ENCODE measurements around the gene GNG13. TPM values are rescaled to one million over a fixed set of nuclear protein-coding genes. Genes with fewer than 3 reads are reported as not detected.

GNG13 gene
- total RNA-seq, 3 donors from 2014 or later: not detected

DNA sequence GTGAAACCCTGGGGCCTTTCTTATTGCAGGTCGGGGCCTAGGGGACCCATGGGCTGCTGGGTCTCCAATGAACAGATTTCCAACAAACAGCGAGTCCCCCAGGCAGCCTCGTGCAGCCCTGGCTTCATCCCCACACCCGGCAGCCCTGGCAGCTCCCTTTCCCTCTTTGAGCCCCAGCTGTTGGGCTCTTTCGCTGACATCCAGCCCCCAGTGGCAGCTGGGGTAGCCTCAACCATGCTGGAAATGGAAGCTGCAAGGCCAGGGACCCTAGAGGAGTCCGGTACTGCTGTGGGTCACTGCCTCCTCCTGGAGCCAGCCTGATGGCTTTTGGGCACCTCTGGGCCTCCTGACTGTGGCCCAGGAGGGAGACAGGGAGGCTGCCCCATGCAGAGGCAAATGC is 18.3 kb downstream of the GNG13 start:
- Histone ChIP-seq H3K27ac (no peak overlapping the region), H3K27me3 (peaks cover 10 to 52% of the 10 kb centered on the region in 2 donors), H3K4me3 (peak overlapping the region in 1 of 3 donors; percentile 45), H3K4me1 (peaks cover 0 to 2% of the 10 kb centered on the region in 2 donors), H3K36me3 (no peaks in the 10 kb centered on the region), H3K9me3 (no peaks in the 10 kb centered on the region)
- DNase-seq (ENCODE audit: low spot score in 2 of 2): no peak
- intact Hi-C loops (cut with DNase I; ENCODE audit: low total_unique reads): no loop called here
- TF ChIP-seq, protein P1, sequence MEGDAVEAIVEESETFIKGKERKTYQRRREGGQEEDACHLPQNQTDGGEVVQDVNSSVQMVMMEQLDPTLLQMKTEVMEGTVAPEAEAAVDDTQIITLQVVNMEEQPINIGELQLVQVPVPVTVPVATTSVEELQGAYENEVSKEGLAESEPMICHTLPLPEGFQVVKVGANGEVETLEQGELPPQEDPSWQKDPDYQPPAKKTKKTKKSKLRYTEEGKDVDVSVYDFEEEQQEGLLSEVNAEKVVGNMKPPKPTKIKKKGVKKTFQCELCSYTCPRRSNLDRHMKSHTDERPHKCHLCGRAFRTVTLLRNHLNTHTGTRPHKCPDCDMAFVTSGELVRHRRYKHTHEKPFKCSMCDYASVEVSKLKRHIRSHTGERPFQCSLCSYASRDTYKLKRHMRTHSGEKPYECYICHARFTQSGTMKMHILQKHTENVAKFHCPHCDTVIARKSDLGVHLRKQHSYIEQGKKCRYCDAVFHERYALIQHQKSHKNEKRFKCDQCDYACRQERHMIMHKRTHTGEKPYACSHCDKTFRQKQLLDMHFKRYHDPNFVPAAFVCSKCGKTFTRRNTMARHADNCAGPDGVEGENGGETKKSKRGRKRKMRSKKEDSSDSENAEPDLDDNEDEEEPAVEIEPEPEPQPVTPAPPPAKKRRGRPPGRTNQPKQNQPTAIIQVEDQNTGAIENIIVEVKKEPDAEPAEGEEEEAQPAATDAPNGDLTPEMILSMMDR (IDR thresholded peaks at IDR 0.05): no peak
- TF ChIP-seq POLR2A (IDR thresholded peaks at IDR 0.05): no peak
- no peak for TF ChIP-seq POLR2AphosphoS5 (IDR thresholded peaks at IDR 0.05)

DNA sequence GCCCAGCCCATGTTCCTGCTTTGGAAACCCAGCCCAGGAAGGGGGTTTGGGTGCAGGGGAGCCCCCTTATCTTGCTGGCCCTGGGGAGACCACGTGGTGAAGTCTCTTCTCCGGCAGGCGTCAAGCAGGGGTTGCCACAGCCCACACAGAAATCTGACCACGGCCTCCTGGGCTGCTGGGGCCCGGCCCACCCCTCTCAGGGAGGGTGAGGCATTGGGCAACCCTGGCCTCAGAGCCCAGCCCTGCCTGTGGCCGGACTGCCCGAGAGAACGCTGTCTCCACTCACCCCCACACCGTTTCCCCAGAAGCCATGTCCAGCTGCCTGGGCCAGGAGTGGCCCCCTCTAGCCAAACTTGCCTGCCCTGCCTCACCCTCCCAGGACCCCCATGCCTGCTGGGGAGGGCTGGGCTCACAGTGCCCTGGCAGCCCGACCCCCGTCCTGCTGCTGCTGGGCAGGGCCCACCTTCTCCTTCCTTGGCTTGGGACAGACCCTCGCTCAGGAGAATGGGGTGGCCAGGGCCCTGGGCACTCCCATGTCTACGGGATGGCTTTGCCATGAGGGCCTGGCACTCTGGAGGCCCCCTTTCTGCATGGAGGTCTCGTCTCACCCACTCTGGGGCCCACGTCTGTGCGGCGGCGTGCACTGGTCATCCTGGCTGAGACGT is 19.1 kb downstream of the GNG13 start:
- no peak for DNase-seq (ENCODE audit: low spot score in 2 of 2)
- intact Hi-C loops (cut with DNase I; ENCODE audit: low total_unique reads): no loop called here
- no peaks in the 10 kb centered on the region for H3K36me3 ChIP-seq
- no peaks in the 10 kb centered on the region for H3K9me3 ChIP-seq
- TF ChIP-seq POLR2AphosphoS5 (IDR thresholded peaks at IDR 0.05) (no peak), POLR2A (IDR thresholded peaks at IDR 0.05) (no peak)
- TF ChIP-seq, protein P1 (IDR thresholded peaks at IDR 0.05): no peak
- peaks cover 10 to 52% of the 10 kb centered on the region in 2 donors for H3K27me3 ChIP-seq
- H3K4me1 ChIP-seq: no peaks in the 10 kb centered on the region
- H3K27ac ChIP-seq: no peak overlapping the region
- H3K4me3 ChIP-seq: no peak overlapping the region

DNA sequence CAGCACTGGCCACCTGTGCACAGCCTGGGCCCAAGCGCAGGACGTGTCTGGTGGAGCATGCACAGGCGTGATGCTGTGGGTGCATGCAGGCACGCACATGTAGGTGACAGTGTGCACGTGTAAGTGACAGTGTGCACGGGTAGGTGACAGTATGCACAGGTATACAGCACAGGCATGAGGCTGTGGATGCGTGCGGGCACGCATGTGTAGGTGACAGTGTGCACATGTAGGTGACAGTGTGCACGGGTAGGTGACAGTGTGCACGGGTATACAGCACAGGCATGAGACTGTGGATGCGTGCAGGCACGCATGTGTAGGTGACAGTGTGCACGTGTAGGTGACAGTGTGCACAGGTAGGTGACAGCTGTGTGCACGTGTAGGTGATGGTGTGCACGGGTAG is 20.2 kb downstream of the GNG13 start:
- Histone ChIP-seq H3K27me3 (peaks cover 10 to 52% of the 10 kb centered on the region in 2 donors), H3K9me3 (no peaks in the 10 kb centered on the region), H3K36me3 (no peaks in the 10 kb centered on the region), H3K4me3 (no peak overlapping the region), H3K27ac (no peak overlapping the region), H3K4me1 (no peaks in the 10 kb centered on the region)
- TF ChIP-seq, protein P1 (IDR thresholded peaks at IDR 0.05): no peak
- TF ChIP-seq POLR2AphosphoS5 (IDR thresholded peaks at IDR 0.05) (no peak), POLR2A (IDR thresholded peaks at IDR 0.05) (no peak)
- intact Hi-C loops (cut with DNase I; ENCODE audit: low total_unique reads): no loop called here
- DNase-seq (ENCODE audit: low spot score in 2 of 2): no peak

DNA sequence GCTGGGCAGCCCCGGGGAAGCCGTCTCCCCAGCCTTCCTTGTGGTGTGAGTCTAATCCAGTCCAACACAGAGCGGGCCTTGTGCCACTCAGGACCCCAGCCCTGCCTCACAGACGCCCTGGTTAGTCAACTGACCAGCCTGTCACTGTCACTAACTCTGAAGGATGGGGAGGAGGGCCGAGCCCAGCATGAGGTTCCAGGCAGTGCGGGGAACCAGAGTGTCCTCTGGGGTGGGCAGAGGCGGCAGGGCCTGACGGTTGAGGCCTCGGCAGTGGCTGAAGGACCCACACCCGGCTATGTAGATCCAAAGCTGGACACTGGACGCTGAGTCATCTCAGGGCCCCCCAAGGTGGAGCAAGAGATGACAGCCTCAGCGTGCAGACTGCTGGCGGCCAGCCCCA is 21.0 kb downstream of the GNG13 start:
- H3K27ac ChIP-seq: no peak overlapping the region
- H3K9me3 ChIP-seq: no peaks in the 10 kb centered on the region
- H3K36me3 ChIP-seq: no peaks in the 10 kb centered on the region
- no peak for DNase-seq (ENCODE audit: low spot score in 2 of 2)
- peaks cover 10 to 56% of the 10 kb centered on the region in 2 donors for H3K27me3 ChIP-seq
- no peaks in the 10 kb centered on the region for H3K4me1 ChIP-seq
- intact Hi-C loops (cut with DNase I; ENCODE audit: low total_unique reads): no loop called here
- no peak overlapping the region for H3K4me3 ChIP-seq
- TF ChIP-seq POLR2AphosphoS5 (IDR thresholded peaks at IDR 0.05) (no peak), POLR2A (IDR thresholded peaks at IDR 0.05) (no peak)
- TF ChIP-seq, protein P1 (IDR thresholded peaks at IDR 0.05): no peak

DNA sequence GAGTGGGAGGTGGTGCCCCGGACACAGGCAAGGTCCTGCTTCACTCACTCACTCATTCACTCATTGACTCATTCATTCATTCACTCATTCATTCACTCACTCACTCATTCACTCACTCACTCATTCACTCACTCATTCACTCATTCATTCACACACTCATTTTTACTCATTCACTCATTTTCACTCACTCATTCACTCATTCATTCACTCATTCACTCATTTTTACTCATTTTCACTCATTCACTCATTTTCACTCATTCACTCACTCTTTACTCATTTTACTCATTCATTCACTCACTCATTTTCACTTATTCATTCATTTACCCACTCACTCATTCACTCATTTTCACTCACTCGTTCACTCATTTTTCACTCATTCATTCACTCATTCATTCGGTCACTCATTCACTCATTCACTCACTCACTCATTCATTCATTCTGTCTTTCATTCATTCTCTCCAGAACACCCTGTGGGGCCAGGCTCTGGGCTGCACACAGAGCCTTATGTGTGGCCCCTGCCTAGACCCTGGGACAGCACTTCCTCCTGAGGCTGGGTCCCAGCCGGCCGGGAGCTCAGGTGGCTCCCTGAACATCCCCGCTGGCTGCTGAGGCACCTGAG is 21.5 kb downstream of the GNG13 start:
- intact Hi-C loops (cut with DNase I; ENCODE audit: low total_unique reads): no loop called here

More for the DNA sequence above, 21.5 kb downstream of the GNG13 start:
- Histone ChIP-seq H3K4me3 (no peak overlapping the region), H3K27ac (no peak overlapping the region), H3K9me3 (no peaks in the 10 kb centered on the region), H3K36me3 (no peaks in the 10 kb centered on the region), H3K27me3 (peaks cover 10 to 62% of the 10 kb centered on the region in 2 donors), H3K4me1 (no peaks in the 10 kb centered on the region)
- DNase-seq (ENCODE audit: low spot score in 2 of 2): no peak
- TF ChIP-seq, protein P1 (IDR thresholded peaks at IDR 0.05): no peak
- no peak for TF ChIP-seq POLR2AphosphoS5 (IDR thresholded peaks at IDR 0.05)
- TF ChIP-seq POLR2A (IDR thresholded peaks at IDR 0.05): no peak
